ENCODE results near the gene KRTCAP3. TPM values are rescaled to one million over a fixed set of nuclear protein-coding genes. Genes with fewer than 3 reads are reported as not detected.

KRTCAP3 gene
- total and polyA plus RNA-seq, 2 donors (not counting 3 experiments of a cell fraction or from before 2014, with no cell fraction given): 2.1 to 4.0 TPM

- Histone ChIP-seq H3K9me1 (replicated peaks; ENCODE audit: control insufficient read depth, extremely low read depth, insufficient read depth, low read length) (no peaks in the 10 kb centered on the region), H3K4me2 (ENCODE audit: insufficient read depth, low read length) (peak overlapping the region; percentile 99), H3K27me3 (ENCODE audit: control insufficient read depth in 2 of 2, insufficient read depth in 2 of 2, low read length in 2 of 2) (peaks cover 1 to 5% of the 10 kb centered on the region in 2 experiments), H3K9me3 (replicated peaks; ENCODE audit: control insufficient read depth, insufficient read depth, low read length) (no peaks in the 10 kb centered on the region), H3K27ac (ENCODE audit: insufficient read depth, low read depth, low read length) (peak overlapping the region; percentile 73), H2AFZ (ENCODE audit: low read depth, low read length) (no peak overlapping the region), H3K4me1 (ENCODE audit: control insufficient read depth, extremely low read depth, insufficient read depth, low read length) (peaks cover 20% of the 10 kb centered on the region), H3K36me3 (ENCODE audit: control insufficient read depth in 2 of 2, extremely low read depth in 1 of 2, insufficient read depth in 2 of 2, low read length in 2 of 2) (peaks cover 0 to 6% of the 10 kb centered on the region in 2 experiments), H3K79me2 (ENCODE audit: control insufficient read depth, insufficient read depth, low read length) (peaks cover 62% of the 10 kb centered on the region), H3K9ac (replicated peaks; ENCODE audit: extremely low read depth, insufficient read depth, low read length) (peak overlapping the region; percentile 85), H3K4me3 (replicated peaks in 1 of 3; ENCODE audit: insufficient read depth in 1 of 3, low read depth in 1 of 3, low read length in 3 of 3) (peak overlapping the region; percentile 71 to 90 (median 84)), H4K20me1 (replicated peaks; ENCODE audit: control insufficient read depth, extremely low read depth, insufficient read depth, low read length) (peaks cover 2% of the 10 kb centered on the region)
- POLR2A ChIA-PET: interaction anchor here (2.9 kb wide), 1 partner anchor 21 kb away, joined by 18 read pairs; the partner anchor contains the start of gene NRBP1
- intact Hi-C loops (cut with micrococcal nuclease) (loop anchor here (1.0 to 5.0 kb wide), 3 partner anchors 174 to 275 kb away; partner anchors contain the start of genes SLC4A1AP, SUPT7L and ZNF512), dilution Hi-C loops (cut with MboI; ENCODE audit: extremely low pct_ligation_motif_present, low sequenced_read_pairs) (no loop called here)
- peak; percentile 75 for DNase-seq (ENCODE audit: low read depth, low spot score)
- peak; percentile 89 for FAIRE-seq
- CTCF ChIA-PET: interaction anchor here (0.7 to 4.3 kb wide), 8 partner anchors 10 to 275 kb away, joined by 3 to 75 read pairs (median 5); partner anchors contain the start of genes GTF3C2, NRBP1, SLC4A1AP and SUPT7L
- TF ChIP-seq CTCF (IDR thresholded peaks at IDR 0.05; ENCODE audit: extremely low read depth in 1 of 2, insufficient read depth in 1 of 2, low read depth in 1 of 2, low read length in 2 of 2): peak; percentile 49 to 56
- TF ChIP-seq FOS (IDR thresholded peaks at IDR 0.05; ENCODE audit: borderline replicate concordance, insufficient read depth, low read length): no peak
- no peak for TF ChIP-seq MAX (IDR thresholded peaks at IDR 0.05; ENCODE audit: insufficient read depth, insufficient read length)
- no peak for TF ChIP-seq EZH2 (IDR thresholded peaks at IDR 0.05; ENCODE audit: borderline replicate concordance, low read depth, low read length, severe bottlenecking)
- TF ChIP-seq JUN (IDR thresholded peaks at IDR 0.05; ENCODE audit: borderline replicate concordance, insufficient read depth, insufficient read length, low read depth): no peak
- no TSS peak for BruUV-seq (replicated peaks)
These were observed 34.2 kb upstream of the KRTCAP3 start for GRCh38 chr2:27407798-27408491.
